IPS-18c (cell line): Measurements from ENCODE around the gene EXOSC5.
"Not testable (repeated sequence)": the region's sequence is repeated elsewhere in the genome, so short reads cannot be mapped to it uniquely, and the experiment has no call there.

Experiments
- H3K4me3 ChIP-seq: 2 replicates; pipeline ENCODE4 v1.7.0; 2013; ENCODE audit warnings: low read depth, mild to moderate bottlenecking, low read length, moderate library complexity; ENCODE audit not compliant: insufficient read depth
- H3K9me3 ChIP-seq: one replicate; pipeline ENCODE4 v1.6.1; 2013; ENCODE audit warnings: mild to moderate bottlenecking, low read length, moderate library complexity; ENCODE audit not compliant: control insufficient read depth, insufficient read depth

Gene EXOSC5

DNA sequence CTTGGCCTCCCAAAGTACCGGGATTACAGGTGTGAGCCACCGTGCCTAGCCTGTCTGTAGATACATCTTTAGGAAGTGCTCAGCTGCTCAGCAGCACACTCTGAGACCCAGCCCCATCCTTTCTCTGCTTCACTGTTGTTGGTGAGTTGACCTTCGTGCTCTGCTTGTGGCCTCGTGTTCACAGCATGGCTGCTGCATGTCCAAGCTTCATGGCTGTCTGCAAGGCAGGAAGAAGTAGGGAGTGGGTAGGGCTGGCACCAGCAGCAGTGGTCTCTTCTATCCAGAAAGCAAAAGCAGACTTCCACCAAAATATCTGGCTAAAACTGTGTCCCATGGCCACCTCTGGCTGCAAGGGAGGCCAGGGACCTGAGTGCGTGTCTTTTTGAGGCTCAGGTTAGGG, 15.8 kb upstream of the EXOSC5 start:
- Histone ChIP-seq H3K4me3 (no peak overlapping the region), H3K9me3 (peaks cover 3% of the 10 kb centered on the region)

DNA sequence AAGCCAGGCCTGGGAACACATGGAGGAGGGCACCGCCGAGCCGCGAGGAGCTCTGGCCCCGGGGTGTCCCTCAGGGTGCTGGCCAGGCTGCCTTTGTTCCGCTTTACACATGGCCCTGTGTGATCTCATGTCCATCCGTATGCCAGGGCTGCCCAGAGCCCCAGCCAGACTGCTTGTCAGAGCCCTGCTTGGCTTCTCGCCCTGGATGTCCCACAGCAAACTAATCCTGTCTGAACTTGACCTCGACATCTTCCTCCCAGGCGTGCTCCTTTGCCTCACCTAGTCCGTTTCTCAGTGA, 14.8 kb upstream of the EXOSC5 start:
- Histone ChIP-seq H3K9me3 (peaks cover 3% of the 10 kb centered on the region), H3K4me3 (no peak overlapping the region)

DNA sequence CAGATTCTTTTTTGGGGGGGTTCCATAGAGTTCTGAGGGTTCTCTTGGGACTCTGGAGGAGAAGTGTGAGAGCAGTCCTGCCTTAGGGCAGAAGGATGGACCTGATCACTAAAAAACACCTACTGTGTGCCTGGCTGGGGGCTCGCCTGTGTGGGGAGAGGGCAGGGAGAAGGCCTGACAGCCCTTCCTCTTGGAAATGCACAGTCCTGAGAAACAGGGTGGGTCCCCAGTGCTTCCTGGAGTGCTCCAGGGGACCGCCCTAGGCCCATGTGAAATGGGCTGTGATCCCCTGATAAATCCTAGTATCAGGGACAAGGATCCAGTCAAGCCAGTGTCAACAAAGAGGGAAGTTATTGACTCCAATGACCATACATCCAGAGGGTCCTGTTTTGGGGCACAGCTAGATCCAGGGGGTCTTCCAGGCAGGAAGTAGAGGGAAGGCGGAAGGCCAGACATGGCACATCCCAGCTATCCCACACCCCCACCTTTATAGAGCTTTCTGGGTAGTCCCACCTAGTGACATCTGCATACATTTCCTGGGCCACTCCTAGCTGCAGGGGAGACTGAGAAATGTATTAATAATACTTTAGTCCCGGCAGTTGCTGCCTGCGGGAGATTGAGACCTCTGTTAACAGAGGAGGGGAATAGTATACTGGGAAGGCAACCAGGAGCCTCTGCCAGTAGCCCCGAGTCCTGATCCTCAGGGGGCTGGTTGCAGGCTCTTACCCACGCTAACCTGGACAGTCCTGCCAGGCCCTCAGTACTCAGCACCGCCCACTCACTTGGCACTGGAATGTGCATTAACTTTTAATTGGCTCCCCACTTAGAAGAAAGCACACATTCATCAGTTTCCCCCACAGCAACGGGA, 14.2 kb upstream of the EXOSC5 start:
- Histone ChIP-seq H3K9me3 (peaks cover 3% of the 10 kb centered on the region), H3K4me3 (no peak overlapping the region)

DNA sequence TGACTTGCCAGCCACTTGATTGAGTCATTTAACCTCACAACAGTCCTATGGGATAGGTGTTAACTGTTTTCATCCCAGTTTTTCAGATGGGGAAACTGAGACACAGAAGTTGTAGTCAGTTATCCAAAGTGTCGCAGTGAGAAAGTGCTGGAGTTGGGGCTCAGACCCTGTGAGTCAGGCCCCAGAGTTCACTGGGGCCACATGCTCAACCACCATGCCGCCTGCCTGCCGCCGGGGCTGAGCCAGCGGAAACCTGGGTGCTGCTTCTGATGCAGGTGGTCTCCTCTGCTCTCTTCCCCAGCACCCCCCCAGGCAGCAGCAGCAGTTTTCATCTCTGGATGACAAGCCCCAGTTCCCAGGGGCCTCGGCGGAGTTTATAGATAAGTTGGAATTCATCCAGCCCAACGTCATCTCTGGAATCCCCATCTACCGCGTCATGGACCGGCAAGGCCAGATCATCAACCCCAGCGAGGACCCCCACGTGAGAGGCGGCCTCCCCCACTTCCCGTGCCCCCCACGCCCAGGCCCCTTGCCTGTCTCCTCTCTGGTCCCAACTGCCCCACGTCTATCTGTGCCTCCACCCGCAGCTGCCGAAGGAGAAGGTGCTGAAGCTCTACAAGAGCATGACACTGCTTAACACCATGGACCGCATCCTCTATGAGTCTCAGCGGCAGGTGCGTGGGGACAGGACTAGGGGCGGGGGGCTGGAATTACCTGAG, 13.3 kb upstream of the EXOSC5 start:
- H3K9me3 ChIP-seq: peaks cover 3% of the 10 kb centered on the region
- no peak overlapping the region for H3K4me3 ChIP-seq

DNA sequence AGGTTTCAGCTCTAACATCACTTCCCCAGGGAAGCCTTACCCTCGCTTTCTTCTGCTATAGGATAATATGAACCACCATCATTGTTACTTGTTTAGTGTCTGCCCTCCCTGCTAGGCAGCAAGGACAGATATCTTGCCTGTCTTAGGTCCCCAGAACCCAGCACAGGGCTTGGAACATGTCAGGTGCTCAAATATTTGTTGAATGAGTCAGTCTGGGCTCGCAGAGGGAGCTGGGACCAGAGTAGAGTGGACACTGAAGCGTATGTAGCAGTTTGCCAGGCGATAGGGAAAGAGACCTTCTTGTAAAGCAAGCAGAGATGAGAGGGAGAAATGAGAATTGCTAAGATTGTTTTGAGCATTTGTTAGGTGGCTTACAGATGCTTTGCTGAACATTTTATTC, 12.1 kb upstream of the EXOSC5 start:
- peaks cover 3% of the 10 kb centered on the region for H3K9me3 ChIP-seq
- no peak overlapping the region for H3K4me3 ChIP-seq

DNA sequence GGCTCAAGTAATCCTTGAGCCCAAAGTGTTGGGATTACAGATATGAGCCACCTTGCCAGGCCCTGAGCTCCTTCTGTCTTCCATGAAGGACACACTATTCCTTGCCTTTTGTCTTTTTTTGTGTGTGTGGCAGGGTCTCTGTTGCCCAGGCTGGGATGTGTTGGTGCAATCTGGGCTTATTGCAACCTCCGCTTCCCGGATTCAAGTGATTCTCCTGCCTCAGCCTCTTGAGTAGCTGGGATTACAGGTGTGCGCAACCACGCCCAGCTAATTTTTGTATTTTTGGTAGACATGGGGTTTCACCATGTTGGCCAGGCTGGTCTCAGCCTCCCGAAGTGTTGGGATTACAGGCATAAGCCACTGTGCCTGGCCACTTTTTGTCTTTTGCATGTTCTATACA, 11.7 kb upstream of the EXOSC5 start:
- H3K9me3 ChIP-seq, H3K4me3 ChIP-seq: not testable (repeated sequence)

DNA sequence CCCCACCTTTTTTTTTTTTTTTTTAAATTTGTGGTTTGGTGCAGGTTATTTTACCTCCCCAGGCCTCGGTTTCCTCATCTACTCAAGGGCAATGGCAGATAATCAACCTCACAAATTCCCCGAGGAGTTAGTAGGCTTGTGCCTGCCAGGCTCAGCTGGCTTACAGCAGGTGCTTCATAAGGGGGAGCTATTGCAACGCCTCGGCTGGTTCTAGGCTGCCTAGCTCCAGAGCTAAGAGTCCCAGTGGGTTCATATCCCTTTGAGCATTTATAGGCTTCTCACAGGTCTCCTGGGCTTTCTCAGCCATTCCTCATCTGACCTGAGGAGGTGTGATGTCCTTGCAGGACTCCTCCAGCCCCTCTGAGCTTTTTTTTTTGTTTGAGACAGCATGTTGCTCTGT, 11.1 kb upstream of the EXOSC5 start:
- Histone ChIP-seq H3K9me3 (peaks cover 3% of the 10 kb centered on the region), H3K4me3 (no peak overlapping the region)

DNA sequence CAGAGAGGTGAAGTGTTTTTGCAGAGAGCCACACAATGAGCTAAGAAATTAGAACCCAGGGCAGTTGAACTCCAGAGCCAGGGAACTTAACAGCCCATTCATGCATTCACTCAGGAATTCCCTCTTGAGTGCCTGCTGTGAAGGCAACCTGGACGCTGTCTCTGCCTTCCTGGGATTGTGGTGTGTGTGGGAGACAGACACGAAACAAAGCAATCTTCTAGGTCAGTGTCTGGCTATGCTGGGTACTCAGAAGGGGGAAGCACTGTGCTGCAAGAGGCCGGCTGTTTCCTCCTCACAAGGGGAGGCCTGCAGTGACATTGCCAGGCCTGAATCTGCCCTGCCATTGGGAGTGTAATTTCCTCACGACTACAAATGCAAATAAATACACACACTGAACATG, 10.1 kb upstream of the EXOSC5 start:
- H3K9me3 ChIP-seq: peaks cover 3% of the 10 kb centered on the region
- no peak overlapping the region for H3K4me3 ChIP-seq

DNA sequence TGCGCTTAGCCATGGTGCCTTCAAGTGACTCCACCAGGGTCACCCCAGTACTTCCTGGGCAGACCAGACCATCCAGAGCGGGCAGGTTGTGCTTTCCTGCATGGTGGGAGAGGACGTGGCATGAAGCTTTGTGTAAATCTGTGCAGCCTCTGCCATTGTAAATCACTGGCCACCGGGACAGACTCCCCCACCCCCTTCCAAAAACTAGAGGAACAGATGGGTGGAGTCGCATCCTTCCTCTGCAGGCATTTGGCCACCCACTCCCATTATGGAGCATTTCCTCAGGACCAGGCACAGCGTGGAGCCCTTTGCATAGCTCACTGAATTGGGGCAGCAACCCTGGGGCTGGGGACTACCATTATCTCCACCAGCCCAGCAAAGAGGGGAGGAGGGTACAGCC, 8.6 kb upstream of the EXOSC5 start:
- Histone ChIP-seq H3K4me3 (no peak overlapping the region), H3K9me3 (no peaks in the 10 kb centered on the region)

DNA sequence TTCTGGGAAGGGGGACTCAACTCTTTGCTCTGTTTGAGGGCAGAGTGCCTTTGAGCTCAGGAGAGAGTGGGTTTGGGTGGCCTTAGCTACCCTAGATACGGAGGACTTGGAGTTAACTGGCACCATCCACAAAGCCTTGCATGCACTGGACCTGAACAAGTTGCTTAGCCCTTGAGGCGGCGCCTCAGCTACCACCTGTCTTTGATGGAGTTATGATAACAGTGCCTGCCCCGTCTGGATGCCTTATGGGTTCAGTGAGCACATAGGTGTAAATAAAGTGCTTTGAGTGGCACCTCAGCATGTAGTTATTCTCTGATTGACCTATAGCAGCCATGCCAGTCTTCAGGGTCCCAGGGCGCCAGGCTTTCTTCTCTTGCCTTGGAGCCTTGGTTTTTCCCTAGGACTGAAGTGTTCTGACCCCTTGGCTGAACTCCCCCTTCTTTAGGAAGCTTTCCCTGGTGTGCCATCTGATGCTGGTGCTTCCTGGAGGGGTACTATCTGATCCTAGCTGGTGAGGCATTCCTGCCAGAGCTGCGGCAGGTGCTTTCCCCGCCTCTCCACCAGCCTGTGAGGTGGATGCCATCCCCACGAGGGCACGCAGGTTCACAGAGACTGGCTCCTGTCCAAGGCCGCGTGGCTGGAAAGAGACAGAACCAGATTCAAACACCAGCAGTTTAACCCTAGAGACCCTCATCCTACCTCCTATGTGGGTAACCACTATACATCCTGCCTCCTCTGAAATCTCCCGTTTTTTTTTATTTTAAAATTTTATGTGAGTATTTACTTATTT, 6.2 kb upstream of the EXOSC5 start:
- Histone ChIP-seq H3K9me3 (no peaks in the 10 kb centered on the region), H3K4me3 (no peak overlapping the region)

DNA sequence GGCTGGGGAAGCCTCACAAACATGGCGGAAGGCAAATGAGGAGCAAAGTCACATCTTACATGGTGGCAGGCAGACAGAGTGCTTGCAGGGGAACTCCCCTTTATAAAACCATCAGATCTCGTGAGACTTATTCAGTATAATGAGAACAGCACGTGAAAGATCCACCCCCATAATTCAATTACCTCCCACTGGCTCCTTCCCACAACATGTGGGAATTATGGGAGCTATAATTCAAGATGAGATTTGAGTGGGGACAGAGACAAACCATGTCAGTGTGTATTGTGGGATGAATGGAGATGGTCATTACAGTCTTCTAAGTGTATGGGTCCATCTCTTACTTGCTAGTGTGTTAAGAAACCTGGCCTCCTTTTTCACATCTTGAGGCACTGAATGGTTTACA, 4.9 kb upstream of the EXOSC5 start:
- no peaks in the 10 kb centered on the region for H3K9me3 ChIP-seq
- no peak overlapping the region for H3K4me3 ChIP-seq

DNA sequence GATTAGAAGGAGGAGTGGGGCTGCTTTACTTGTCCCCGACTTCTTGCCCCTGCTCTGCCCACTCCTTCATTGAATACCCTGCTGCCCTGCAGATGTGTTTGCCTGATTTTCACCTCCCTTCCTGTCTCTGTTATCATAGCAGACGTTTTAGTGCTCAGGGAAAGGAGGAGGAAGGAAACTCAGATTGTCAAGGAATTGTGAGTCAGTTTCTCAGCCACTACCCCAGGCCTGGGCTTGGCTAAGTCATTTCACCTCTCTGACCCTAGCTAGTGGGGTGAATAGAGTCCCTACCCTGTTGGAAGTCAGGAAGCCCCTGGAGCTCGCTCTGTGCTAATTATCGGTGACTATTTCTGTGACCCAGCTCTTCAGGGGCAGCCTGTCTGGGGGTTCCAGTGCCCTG, 4.3 kb upstream of the EXOSC5 start:
- Histone ChIP-seq H3K4me3 (no peak overlapping the region), H3K9me3 (peaks cover under 1% of the 10 kb centered on the region)

DNA sequence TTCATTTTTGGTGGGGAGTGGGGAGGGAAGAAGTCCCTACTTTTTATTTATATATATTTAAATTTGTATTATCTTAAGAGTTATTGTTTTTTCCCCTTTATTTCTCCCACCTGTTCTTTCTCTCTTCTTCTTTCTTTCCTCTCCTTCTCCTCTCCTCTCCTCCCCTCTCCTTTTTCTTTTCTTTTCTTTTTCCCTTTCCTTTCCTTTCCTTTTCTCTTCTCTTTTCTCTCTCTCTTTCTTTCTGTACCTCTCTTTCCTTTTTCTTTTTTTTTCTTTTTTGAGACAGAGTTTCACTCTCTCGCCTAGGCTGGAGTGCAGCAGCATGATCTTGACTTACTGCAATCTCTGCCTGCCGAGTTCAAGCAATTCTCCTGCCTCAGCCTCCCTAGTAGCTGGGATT, 2.4 kb upstream of the EXOSC5 start:
- Histone ChIP-seq H3K9me3 (peaks cover 2% of the 10 kb centered on the region), H3K4me3 (no peak overlapping the region)

DNA sequence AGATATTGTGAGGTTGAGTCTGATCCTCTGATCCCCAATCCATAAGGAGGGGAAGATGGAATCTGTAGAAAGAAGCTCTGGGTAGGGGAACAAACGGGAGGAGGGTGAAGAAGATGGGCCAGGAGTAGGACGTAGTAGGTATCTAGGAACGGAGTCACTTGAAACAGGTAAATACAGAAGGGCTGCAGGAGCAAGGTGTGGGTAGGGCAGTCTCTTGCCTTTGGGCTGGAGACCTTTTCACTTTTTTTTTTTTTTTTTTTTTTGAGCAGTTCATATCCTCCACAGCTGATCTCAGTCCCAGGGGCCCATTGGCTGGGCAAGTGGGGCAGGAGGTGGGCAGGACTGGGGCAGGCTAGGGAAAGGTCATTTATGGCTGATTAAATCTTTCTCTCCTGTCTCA, 1.9 kb upstream of the EXOSC5 start:
- Histone ChIP-seq H3K9me3 (peaks cover 2% of the 10 kb centered on the region), H3K4me3 (no peak overlapping the region)

DNA sequence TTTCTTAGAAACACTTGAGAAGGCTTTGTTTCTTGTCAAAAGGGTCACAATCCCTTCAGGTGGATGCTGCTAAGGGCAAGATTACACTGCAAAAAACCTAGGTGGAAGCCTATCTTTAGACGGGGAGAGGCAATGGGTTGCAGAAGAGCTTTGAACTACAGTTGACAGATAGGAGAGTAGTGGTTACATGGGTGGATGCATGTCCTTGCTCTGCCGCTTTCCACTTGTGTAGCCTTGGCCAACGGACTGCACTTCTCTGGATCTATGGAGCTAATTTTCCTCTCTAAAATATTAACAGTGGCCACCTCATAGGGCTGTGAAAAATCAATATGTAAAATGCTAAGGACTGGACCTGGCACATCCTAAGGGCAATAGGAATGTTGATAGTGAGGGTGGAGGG, 1.4 kb upstream of the EXOSC5 start:
- Histone ChIP-seq H3K4me3 (peak overlapping the region; percentile 100), H3K9me3 (peaks cover 2% of the 10 kb centered on the region)

DNA sequence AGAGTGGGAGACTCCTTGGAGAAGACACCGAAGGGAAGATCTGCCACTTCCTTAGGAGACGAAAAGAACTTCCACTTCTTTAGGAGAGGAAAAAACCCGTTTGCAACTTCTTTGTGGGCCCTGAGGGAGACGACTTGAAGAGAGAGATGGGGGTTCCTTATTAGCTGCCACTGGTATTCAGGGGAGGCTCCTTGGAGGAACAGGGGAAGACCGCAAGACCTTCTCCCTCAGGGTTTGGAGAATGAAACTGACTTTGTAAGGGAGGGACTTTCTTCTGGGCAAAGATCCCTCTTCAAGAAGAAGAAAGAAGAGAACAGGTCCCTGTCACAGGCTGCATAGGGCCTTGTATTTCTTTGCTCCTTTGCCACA, 875 bp upstream of the EXOSC5 start:
- Histone ChIP-seq H3K9me3 (peaks cover 2% of the 10 kb centered on the region), H3K4me3 (peak overlapping the region; percentile 100)

DNA sequence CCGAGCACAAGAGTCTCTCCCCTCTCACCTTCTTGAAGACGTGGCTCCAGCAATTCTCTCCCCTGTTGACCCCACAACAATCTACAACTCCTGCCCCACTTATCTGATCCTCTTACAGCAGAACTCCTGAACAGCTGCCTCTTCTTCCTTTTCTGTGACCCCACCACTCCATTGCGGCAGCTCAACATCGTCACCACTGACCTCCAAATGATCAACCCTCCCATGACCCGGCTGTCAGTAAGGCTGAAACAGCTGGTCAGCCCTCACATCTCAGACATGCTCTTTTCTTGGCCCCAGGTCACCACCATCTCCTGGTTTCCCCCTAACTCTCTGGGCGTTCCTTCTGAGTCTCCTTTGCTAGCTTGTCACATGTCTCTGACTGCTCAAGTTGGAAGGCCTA, 1.8 kb downstream of the EXOSC5 start:
- H3K4me3 ChIP-seq: no peak overlapping the region
- peaks cover 2% of the 10 kb centered on the region for H3K9me3 ChIP-seq

DNA sequence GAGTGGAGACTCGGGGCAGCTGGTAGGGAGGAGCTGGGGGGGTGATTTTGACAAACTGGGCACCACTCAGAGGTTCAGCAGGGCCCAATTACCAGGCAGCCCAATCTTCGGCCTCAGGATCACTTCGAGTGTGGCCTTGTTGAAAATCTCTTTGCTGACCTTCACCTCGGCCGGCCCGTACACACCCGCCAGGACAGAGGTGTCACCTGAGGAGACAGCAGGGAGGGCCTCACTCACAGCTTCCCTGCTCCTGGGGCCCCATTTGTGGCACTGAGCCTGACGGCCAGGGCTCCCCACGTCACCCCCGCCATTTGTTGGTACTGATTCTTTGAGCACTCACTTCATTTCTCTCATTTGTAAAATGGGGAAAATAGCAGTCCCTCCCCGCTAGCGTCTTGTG, 4.4 kb downstream of the EXOSC5 start:
- H3K9me3 ChIP-seq: peaks cover 2% of the 10 kb centered on the region
- H3K4me3 ChIP-seq: no peak overlapping the region
